HCT116 (cell line): Measurements from ENCODE around the gene MRPL30. TPM values are rescaled to one million over a fixed set of nuclear protein-coding genes. Genes with fewer than 3 reads are reported as not detected.

Experiments
- ATAC-seq: fragments of 200-7000 bp; cut with Tn5 transposase; 2 replicates; pipeline ENCODE4 v1.9.1; 2020; ENCODE audit warnings: mild to moderate bottlenecking, moderate library complexity
- BruUV-seq: library from RNA; stranded (reverse); fragments of 400-500 nt; replicated peaks from 2 replicates; lab custom pipeline; 2021; lab: Mats Ljungman, UMichigan
- CTCF ChIA-PET: fragments of 300-600 bp; sonication (Branson Sonifier 250); formaldehyde crosslinking; loops from one replicate; lab custom pipeline; 2021; ENCODE audit warnings: antibody characterized with exemption; lab: Charles Lee
- POLR2A ChIA-PET: fragments of 300-600, 350-600 bp; sonication (Branson Sonifier 250); formaldehyde crosslinking; loops from one replicate; lab custom pipeline; 2021; ENCODE audit warnings: antibody characterized with exemption; lab: Charles Lee
- RAD21 ChIA-PET, 2 experiments: fragments of 300-600 bp; sonication (Branson Sonifier 250); formaldehyde crosslinking; loops; one replicate each; lab custom pipeline; 2023; ENCODE audit warnings: low total read pairs in 2 of 2; ENCODE audit not compliant: uncharacterized antibody in 2 of 2, unreplicated experiment in 2 of 2, low non-redundant PET in 1 of 2; lab: Charles Lee
- DNase-seq: peaks from one replicate; pipeline ENCODE4 v3.0.0-alpha.2; 2010; ENCODE audit warnings: low read depth, low spot score
- H2AFZ ChIP-seq: fragments of 200-600 bp; shearing (Covaris generic), sonication (generic); 2 replicates; pipeline ENCODE4 v1.6.1; 2017; ENCODE audit warnings: low read depth, mixed run types, mixed read lengths, antibody characterized with exemption, low read length; ENCODE audit not compliant: poor library complexity, severe bottlenecking
- H3K27ac ChIP-seq: 2 replicates; pipeline ENCODE4 v1.5.1; 2012; ENCODE audit warnings: low read depth, low read length
- H3K27me3 ChIP-seq: fragments of 200-600 bp; sonication (generic); 2 replicates; pipeline ENCODE4 v1.6.1; 2016; ENCODE audit warnings: mixed run types, low read length, mixed read lengths; ENCODE audit not compliant: insufficient read depth
- H3K36me3 ChIP-seq, 2 experiments: fragments of 200-500 bp in 1 of 2; fragments of 200-600 bp in 1 of 2; sonication (Bioruptor generic) in 1 of 2; sonication (generic) in 1 of 2; 2 replicates each; pipeline versions ENCODE4 v1.5.1 to v1.6.1; 2014 to 2016; ENCODE audit warnings: low read length in 2 of 2, inconsistent platforms in 1 of 2, mixed read lengths in 1 of 2, mixed run types in 1 of 2; ENCODE audit not compliant: insufficient read depth in 2 of 2, control insufficient read depth in 1 of 2
- H3K4me1 ChIP-seq, 2 experiments: fragments of 200-600 bp in 1 of 2; sonication (generic) in 1 of 2; 2 replicates each; pipeline versions ENCODE4 v1.5.1 to v1.6.1; 2012 to 2017; ENCODE audit warnings: low read length in 2 of 2, inconsistent platforms in 1 of 2, mild to moderate bottlenecking in 1 of 2, mixed read lengths in 1 of 2, mixed run types in 1 of 2, moderate library complexity in 1 of 2; ENCODE audit not compliant: insufficient read depth in 2 of 2, control insufficient read depth in 1 of 2
- H3K4me2 ChIP-seq: fragments of 200-600 bp; sonication (generic); 2 replicates; pipeline ENCODE4 v1.6.1; 2017; ENCODE audit warnings: mixed run types, low read length, mixed read lengths
- H3K4me3 ChIP-seq, 2 experiments: fragments of 200-600 bp in 1 of 2; sonication (generic) in 1 of 2; replicated peaks in 1 of 2; 2 replicates each; pipeline ENCODE4 v1.5.1; 2011 to 2016; ENCODE audit warnings: low read length in 2 of 2, control low read depth in 1 of 2, low read depth in 1 of 2, mild to moderate bottlenecking in 1 of 2, mixed read lengths in 1 of 2, mixed run types in 1 of 2
- H3K79me2 ChIP-seq: fragments of 200-600 bp; sonication (generic); 2 replicates; pipeline ENCODE4 v1.6.1; 2017; ENCODE audit warnings: mild to moderate bottlenecking, mixed run types, low read length, moderate library complexity, mixed read lengths; ENCODE audit not compliant: insufficient read depth
- H3K9ac ChIP-seq: fragments of 200-600 bp; sonication (generic); 2 replicates; pipeline ENCODE4 v1.6.1; 2016; ENCODE audit warnings: low read length, mixed read lengths
- H3K9me2 ChIP-seq: fragments of 200-600 bp; sonication (generic), shearing (Covaris generic); 2 replicates; pipeline ENCODE4 v1.6.1; 2017; ENCODE audit warnings: mixed run types, mild to moderate bottlenecking, moderate library complexity; ENCODE audit not compliant: insufficient read depth
- H3K9me3 ChIP-seq, 2 experiments: fragments of 200-500 bp in 1 of 2; fragments of 200-600 bp in 1 of 2; sonication (Bioruptor generic) in 1 of 2; sonication (generic) in 1 of 2; 2 replicates each; pipeline ENCODE4 v1.6.1; 2014 to 2017; ENCODE audit warnings: low read length in 2 of 2, mixed read lengths in 2 of 2, inconsistent platforms in 1 of 2, low read depth in 1 of 2, mild to moderate bottlenecking in 1 of 2, mixed run types in 1 of 2, moderate library complexity in 1 of 2; ENCODE audit not compliant: control insufficient read depth in 1 of 2, insufficient read depth in 1 of 2
- H4K20me1 ChIP-seq: fragments of 200-600 bp; sonication (generic), shearing (Covaris generic); 2 replicates; pipeline ENCODE4 v1.6.1; 2017; ENCODE audit warnings: mixed run types, mild to moderate bottlenecking, moderate library complexity; ENCODE audit not compliant: insufficient read depth
- CBX3 ChIP-seq: IDR thresholded peaks from 2 replicates; pipeline ENCODE4 v1.6.1; 2012; ENCODE audit warnings: low read depth
- CEBPB ChIP-seq: IDR thresholded peaks from 2 replicates; pipeline ENCODE4 v1.6.1; 2012; ENCODE audit warnings: low read depth
- CTCF ChIP-seq, 3 experiments: fragments of 200-600 bp in 1 of 3; sonication (generic) in 1 of 3; IDR thresholded peaks in 2 of 3; conservative IDR thresholded peaks in 1 of 3; 2 replicates each; pipeline ENCODE4 v1.5.1; 2012 to 2017; ENCODE audit warnings: low read depth in 2 of 3, low read length in 2 of 3, antibody characterized with exemption in 1 of 3, borderline replicate concordance in 1 of 3, control low read depth in 1 of 3, mild to moderate bottlenecking in 1 of 3, mixed read lengths in 1 of 3, mixed run types in 1 of 3, moderate library complexity in 1 of 3; ENCODE audit not compliant: insufficient read depth in 1 of 3
- EGR1 ChIP-seq: IDR thresholded peaks from 2 replicates; pipeline ENCODE4 v1.6.1; 2012; ENCODE audit warnings: low read depth
- EZH2phosphoT487 ChIP-seq: fragments of 200-600 bp; IDR thresholded peaks from 2 replicates; pipeline ENCODE4 v1.6.1; 2018; ENCODE audit warnings: antibody characterized with exemption, borderline replicate concordance
- FOSL1 ChIP-seq: IDR thresholded peaks from 2 replicates; pipeline ENCODE4 v1.6.1; 2012; ENCODE audit warnings: low read depth
- MAX ChIP-seq: IDR thresholded peaks from 2 replicates; pipeline ENCODE4 v1.6.1; 2012
- POLR2A ChIP-seq: IDR thresholded peaks from 2 replicates; pipeline ENCODE4 v1.7.0; 2011; ENCODE audit warnings: borderline replicate concordance; ENCODE audit not compliant: insufficient read depth, insufficient read length; ENCODE audit errors: extremely low read depth
- POLR2AphosphoS5 ChIP-seq: IDR thresholded peaks from 2 replicates; pipeline ENCODE4 v1.6.1; 2011; ENCODE audit warnings: mild to moderate bottlenecking, low read depth, low read length, moderate library complexity
- RAD21 ChIP-seq: IDR thresholded peaks from 2 replicates; pipeline ENCODE4 v1.6.1; 2012; ENCODE audit warnings: low read depth, mild to moderate bottlenecking
- SIN3A ChIP-seq: IDR thresholded peaks from 2 replicates; pipeline ENCODE4 v1.6.1; 2012; ENCODE audit warnings: low read depth
- SP1 ChIP-seq: IDR thresholded peaks from 2 replicates; pipeline ENCODE4 v1.6.1; 2012; ENCODE audit warnings: low read depth
- TCF7L2 ChIP-seq: IDR thresholded peaks from 2 replicates; pipeline ENCODE4 v1.7.0; 2011; ENCODE audit warnings: borderline replicate concordance, inconsistent platforms; ENCODE audit not compliant: insufficient read depth, insufficient read length; ENCODE audit errors: extremely low read depth
- YY1 ChIP-seq: IDR thresholded peaks from 2 replicates; pipeline ENCODE4 v1.6.1; 2011; ENCODE audit warnings: low read length, low read depth, moderate library complexity, mild to moderate bottlenecking; ENCODE audit not compliant: insufficient replicate concordance; ENCODE audit errors: extremely low read depth
- ZBTB33 ChIP-seq: IDR thresholded peaks from 2 replicates; pipeline ENCODE4 v1.6.1; 2011; ENCODE audit warnings: mild to moderate bottlenecking, low read length, moderate library complexity; ENCODE audit not compliant: insufficient replicate concordance; ENCODE audit errors: extremely low read depth
- ZNF274 ChIP-seq: fragments of 200-500 bp; sonication (Bioruptor generic); IDR thresholded peaks from 2 replicates; pipeline ENCODE4 v1.6.1; 2014; ENCODE audit warnings: mild to moderate bottlenecking, low read depth, low read length, inconsistent platforms
- intact Hi-C: fragments of 100-400 bp; cut with micrococcal nuclease; formaldehyde crosslinking; loops from 2 replicates; pipeline ENCODE4 v1.10.0; 2022
- total RNA-seq: library from RNA; stranded (reverse); gene quantifications from one replicate; pipeline ENCODE4 v1.2.1, GENCODE V29; 2021; ENCODE audit not compliant: unreplicated experiment
- TF ChIP-seq, protein P1 (sequence below): IDR thresholded peaks from 2 replicates; pipeline ENCODE4 v1.6.1; 2012

Gene MRPL30
- total RNA-seq, 1 experiment from 2014 or later, result 38.1 TPM

- TF ChIP-seq ZNF274, result no peak
- TF ChIP-seq MAX, result no peak
- TF ChIP-seq POLR2AphosphoS5, result no peak
- TF ChIP-seq CEBPB, result no peak
- TF ChIP-seq, protein P1, sequence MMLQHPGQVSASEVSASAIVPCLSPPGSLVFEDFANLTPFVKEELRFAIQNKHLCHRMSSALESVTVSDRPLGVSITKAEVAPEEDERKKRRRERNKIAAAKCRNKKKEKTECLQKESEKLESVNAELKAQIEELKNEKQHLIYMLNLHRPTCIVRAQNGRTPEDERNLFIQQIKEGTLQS, result no peak
- no peak for TF ChIP-seq SP1
- no peak for TF ChIP-seq EGR1
- TF ChIP-seq ZBTB33, result no peak
- TF ChIP-seq CTCF (IDR thresholded peaks at IDR 0.05 in 2 of 3, conservative IDR thresholded peaks at IDR 0.05 in 1 of 3; ENCODE audit: borderline replicate concordance in 1 of 3, insufficient read depth in 1 of 3, low read depth in 2 of 3, low read length in 2 of 3), result no peak
- TF ChIP-seq EZH2phosphoT487, result no peak
- TF ChIP-seq TCF7L2, result no peak
- TF ChIP-seq YY1, result no peak
- no peak for TF ChIP-seq FOSL1
- no peak for TF ChIP-seq CBX3
- no peak for TF ChIP-seq RAD21
- no peak for TF ChIP-seq SIN3A
- TF ChIP-seq POLR2A, result no peak
- H2AFZ ChIP-seq, result no peak overlapping the region
- ATAC-seq (no peak), DNase-seq (no peak)
- no peak overlapping the region for H3K27ac ChIP-seq
- CTCF ChIA-PET, result no interaction called here
- H3K4me3 ChIP-seq, result no peak overlapping the region
- no peaks in the 10 kb centered on the region for H3K9me2 ChIP-seq
- H3K4me1 ChIP-seq, result no peaks in the 10 kb centered on the region
- H3K79me2 ChIP-seq, result peaks cover 76% of the 10 kb centered on the region
- no peak overlapping the region for H3K9ac ChIP-seq
- H3K27me3 ChIP-seq, result no peaks in the 10 kb centered on the region
- peaks cover 5% of the 10 kb centered on the region; the same call in 1 of the 2 replicates for H4K20me1 ChIP-seq
- no TSS peak for BruUV-seq
- POLR2A ChIA-PET, result no interaction called here
- no peaks in the 10 kb centered on the region for H3K9me3 ChIP-seq
- no peak overlapping the region for H3K4me2 ChIP-seq
- H3K36me3 ChIP-seq, result peaks cover 15 to 19% of the 10 kb centered on the region in 2 experiments; a peak in 3 of 4 replicates
- RAD21 ChIA-PET, result no interaction called here
- intact Hi-C loops, result no loop called here
These were observed 7.4 kb downstream of the MRPL30 start for GRCh38 chr2:99188357-99188756.
